GM12873 (cell line): Measurements from ENCODE around the gene SLC35D1.

Experiments
- TF ChIP-seq, protein P1 (sequence below): IDR thresholded peaks from 2 replicates; pipeline ENCODE4 v1.5.1; 2012; ENCODE audit warnings: low read depth, mild to moderate bottlenecking, moderate library complexity, low read length, control low read depth; ENCODE audit not compliant: insufficient read depth; ENCODE audit errors: missing control alignments

SLC35D1 gene

DNA sequence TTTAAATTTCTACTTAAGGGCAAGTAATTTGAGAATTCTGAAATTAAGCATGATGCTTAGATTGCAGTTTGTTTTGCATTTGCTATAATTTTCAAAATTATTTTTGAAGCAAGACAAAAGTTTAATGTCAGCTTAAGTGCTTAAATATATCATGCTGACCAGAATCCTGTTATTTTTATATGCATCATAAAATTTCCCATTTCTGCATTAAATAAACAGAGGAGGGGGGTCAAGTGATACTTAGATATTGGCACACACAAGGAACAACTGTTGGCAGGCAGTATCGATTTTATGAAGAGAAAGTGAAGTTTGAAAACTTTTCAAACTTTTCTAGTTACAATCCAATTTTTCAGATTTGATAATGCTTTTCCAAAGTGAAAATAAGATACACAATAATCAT lies 68.1 kb downstream of the SLC35D1 start:
- TF ChIP-seq, protein P1, sequence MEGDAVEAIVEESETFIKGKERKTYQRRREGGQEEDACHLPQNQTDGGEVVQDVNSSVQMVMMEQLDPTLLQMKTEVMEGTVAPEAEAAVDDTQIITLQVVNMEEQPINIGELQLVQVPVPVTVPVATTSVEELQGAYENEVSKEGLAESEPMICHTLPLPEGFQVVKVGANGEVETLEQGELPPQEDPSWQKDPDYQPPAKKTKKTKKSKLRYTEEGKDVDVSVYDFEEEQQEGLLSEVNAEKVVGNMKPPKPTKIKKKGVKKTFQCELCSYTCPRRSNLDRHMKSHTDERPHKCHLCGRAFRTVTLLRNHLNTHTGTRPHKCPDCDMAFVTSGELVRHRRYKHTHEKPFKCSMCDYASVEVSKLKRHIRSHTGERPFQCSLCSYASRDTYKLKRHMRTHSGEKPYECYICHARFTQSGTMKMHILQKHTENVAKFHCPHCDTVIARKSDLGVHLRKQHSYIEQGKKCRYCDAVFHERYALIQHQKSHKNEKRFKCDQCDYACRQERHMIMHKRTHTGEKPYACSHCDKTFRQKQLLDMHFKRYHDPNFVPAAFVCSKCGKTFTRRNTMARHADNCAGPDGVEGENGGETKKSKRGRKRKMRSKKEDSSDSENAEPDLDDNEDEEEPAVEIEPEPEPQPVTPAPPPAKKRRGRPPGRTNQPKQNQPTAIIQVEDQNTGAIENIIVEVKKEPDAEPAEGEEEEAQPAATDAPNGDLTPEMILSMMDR, result no peak

DNA sequence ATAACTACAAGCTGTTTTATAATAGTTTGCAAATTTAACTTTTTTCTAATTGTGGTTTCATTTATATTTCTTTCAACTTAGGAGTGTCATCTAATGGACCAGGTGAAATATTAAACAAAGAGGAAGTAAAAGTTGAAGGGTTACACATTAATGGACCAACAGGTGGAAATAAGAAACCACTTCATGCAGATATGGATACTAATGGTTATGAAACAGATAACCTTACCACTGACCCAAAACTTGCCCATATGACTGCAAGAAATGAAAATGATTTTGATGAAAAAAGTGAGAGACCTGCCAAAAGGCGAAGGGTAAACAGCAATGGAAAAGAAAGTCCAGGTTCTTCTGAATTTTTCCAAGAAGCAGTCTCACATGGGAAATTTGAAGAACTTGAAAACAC lies 69.5 kb downstream of the SLC35D1 start:
- TF ChIP-seq, protein P1, result no peak

DNA sequence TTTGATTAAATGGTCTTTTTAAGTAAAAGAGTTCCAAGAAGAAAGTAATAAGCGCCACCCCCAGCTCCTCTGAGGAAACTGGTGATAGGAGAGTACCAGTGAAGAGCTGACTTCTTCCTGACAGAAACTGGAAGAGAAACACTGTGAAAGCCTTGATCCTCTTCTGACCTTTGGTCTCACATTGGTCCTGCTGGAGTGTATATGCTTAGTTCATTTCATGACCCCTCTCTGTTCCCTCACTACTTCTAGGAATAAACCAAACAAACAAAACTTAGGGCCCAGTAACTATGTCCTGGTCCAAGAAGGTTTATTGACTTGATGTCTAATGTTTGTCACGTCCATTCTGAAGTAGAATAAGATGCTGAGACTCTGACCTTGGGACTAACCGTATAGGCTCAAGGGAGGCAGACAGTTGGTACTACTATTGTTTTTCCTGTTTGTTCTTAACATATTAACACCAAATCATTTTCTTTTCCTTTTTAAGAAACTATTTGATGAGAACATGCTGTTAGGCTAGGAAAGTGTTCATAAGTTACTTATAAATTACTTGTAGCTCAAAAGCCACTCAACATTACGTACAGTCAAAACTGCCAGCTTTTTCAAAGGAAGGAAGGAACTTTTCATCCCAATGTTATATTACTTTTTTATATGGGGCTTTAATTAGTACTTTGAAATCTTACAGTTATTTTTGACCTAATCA lies 71.2 kb downstream of the SLC35D1 start:
- TF ChIP-seq, protein P1, result no peak

DNA sequence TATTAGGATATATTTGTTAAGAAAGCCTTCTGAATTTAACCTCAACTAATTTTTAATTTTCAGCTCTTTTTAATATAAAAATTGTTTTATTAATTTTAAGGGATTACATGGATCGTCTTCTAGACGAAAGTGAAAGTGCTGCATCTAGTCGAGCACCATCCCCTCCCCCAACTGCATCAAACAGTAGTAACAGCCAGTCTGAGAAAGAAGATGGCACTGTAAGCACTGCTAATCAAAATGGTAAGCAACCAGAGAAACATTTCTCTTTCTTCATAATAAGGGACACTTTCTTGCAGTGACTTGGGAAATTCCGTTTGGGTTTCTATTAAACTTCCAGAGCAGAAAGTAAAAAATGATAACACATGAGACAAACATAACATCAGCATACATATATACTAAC lies 72.3 kb downstream of the SLC35D1 start:
- TF ChIP-seq, protein P1, result no peak

DNA sequence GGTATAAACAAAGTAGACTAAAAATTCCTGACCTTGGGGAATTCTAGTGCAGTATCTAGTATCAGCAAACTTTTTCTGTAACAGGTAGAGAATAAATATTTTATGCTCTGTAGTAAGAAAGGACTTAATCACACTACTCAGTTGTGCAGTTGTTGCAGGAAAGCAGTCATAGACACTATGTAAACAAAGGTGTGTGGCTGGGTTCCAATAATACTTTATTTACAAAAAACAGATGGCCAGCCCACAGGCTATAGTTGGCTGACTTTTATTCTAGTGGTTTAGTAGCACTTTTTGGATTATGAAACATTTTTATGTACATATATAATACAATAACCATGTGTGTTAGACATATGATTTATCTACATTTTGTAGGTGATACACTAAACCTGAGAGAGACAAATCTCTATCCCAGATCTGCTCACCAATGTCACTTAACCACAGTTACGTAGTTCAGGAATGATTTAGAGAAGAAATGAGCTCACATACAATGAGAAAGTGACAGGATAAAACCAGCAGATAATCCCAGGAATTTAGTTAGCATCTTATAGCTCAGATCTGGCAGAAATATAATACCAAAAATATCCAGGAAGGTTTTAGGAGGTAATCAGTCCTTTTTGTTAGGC lies 73.1 kb downstream of the SLC35D1 start:
- TF ChIP-seq, protein P1, result no peak

DNA sequence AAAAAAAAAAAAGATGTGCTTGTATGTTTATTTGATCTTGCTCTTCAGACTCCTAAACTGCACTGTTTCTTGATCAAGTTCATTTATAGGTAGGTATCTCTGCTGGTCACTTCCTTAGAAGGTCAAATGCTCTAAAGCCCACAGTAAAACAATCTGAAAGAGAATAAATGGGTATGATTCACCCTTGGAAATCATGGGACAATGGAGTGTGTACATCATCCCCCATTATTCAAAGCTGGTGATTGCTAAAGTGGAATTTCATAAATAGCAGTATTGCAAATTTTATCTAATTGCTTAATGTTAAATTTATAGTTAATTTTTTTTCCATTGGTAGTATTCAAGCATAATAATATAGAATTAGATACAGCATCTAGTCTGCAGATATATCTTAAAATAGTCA lies 75.7 kb downstream of the SLC35D1 start:
- TF ChIP-seq, protein P1, result no peak

DNA sequence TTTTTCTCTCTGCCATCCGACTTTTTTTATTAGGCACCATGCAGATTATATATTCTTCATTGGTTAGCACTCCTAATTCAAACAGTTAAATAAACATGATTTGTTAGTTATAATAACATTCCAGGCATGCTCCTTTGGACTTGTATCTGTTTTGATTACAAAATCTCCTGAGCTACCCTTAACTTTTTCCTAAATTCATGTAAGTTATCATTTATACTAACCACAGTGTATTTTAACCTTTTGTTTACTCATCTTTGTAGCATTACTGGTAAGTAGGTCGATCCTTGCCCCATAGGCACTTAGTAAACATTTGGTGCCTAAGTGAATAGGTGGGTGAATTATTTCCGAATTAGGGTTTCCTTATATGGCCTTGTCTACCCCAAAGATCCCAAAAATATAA lies 85.4 kb downstream of the SLC35D1 start:
- TF ChIP-seq, protein P1, result no peak
